GM18508 (cell line): ENCODE data around the gene TUSC1.
"Not testable (repeated sequence)": the region's sequence is repeated elsewhere in the genome, so short reads cannot be mapped to it uniquely, and the experiment has no call there.

Experiments
- ATAC-seq: cut with Tn5 transposase; IDR thresholded peaks from one replicate; pipeline ENCODE4 v1.9.1; 2021; ENCODE audit warnings: moderate number of reproducible peaks; ENCODE audit not compliant: insufficient read depth, unreplicated experiment

Gene TUSC1

DNA sequence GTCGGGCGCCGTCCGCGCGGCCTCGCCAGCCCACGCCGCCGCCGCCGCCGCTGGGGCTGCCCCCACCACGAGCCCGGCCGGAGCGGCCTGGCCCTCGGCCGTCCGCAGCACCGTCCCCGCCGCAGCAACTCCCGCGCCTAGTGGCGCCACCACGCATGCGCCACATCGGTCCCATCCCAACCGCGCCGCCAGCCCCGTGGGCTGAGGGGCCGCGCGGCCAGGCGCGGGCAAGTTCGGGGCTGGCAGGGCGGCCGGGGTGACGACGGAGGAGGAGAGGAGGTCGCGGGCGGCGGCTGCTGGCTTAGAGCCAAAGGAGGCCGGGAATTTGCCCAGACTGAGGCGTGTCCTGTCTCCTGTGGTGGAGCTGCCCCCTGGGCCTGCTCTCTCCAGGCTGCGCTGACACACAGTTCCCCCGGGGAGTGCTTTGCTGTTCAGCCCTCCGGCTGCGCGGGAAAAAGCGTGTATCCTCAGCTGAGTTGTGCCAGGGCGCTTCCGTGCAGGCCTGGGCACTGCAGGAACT lies at the start of gene TUSC1:
TUSC1 (minus strand) TSS at position 298 of the 520 bp plus-strand sequence; CDS start at position 166, 132 bp downstream.
- peak; percentile 39 for ATAC-seq

DNA sequence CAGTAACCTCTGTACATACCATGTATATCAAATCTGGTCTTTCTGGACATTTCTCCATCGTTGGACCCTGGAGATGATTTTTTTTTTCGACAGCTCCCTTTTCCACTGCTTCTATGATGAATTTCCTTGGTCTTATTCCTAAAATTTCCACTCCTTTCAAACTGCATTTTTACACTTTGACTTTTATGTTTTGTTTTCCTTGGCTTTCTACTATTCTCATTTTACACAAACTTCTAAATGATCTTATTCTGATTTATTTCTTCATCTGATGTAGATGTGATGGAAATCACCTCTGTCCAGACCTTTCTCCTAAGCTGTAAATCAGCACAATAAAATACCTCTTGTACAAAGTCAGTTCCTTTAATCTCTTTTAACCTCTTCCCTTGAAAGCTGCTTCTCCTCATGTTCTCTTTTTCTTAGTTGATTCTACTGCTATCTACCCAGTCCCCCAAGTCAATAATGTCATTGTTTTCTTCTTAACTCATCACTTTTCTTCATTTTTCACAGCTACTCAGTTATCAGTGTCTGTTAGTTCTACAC lies 48.7 kb upstream of the TUSC1 start:
- no peak for ATAC-seq

DNA sequence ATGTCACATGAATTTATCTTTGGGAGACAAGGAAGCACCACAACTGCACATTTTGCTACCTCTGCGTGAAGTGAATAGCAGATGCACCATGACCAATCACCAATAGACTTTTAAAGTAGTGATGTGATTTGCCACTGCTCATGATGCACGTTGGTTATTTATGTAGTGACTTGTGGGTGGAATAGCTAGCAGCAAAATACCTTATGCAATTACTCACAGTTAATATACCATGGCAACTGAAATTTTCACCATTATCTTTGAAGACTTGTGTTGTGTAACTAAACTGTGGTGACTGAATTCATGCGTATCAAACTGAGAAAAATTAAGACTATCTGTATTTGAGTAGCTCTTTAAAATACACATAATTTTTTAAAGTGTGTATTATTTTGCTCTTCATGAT lies 46.2 kb upstream of the TUSC1 start:
- no peak for ATAC-seq

DNA sequence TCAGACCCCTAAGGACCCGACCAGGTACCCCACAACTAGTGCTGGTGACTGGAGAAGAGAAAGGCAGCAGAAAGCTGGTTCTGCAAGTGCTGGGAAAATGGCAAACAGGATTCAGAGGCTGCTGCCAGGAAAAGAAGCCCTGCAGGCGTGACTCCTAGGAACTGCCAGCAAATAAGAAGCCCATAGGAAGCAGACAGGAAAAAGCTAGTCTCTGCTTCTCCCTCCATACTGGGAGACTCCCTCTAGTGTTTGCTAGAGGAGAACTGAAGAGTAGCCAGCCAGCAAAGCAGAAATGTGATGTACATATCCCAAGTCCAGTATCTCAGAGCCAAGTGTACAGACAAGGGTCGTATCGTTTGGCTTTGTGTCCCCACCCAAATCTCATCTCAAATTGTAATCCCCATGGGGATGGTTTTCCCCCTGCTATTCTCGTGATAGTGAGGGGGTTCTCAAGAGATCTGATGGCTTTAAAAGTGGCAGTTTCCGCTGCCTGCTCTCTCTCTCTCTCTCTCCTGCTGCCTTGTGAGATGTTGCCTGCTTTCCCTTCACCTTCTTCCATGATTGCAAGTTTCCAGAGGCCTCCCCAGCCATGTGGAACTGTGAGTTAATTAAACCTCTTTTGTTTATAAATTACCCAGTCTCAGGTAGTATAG lies 38.1 kb upstream of the TUSC1 start:
- no peak for ATAC-seq

DNA sequence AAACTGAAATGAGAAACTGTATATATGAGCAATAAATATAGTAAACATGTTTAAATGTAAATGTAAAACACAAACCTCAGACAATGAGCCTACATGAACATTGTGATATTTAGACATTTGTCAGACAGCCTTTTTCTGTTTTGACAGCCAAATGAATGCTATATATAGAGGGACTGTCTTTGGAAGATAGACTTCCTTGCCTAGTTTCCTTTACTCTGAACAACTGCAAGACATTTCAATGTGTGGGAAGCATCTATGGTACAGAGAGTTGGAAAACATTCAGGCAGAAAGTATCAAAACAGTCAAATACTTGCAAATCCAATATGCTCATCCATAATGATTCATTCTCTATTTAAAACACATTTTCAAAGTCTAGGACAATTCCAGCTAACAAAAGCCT lies 31.7 kb upstream of the TUSC1 start:
- ATAC-seq: no peak

DNA sequence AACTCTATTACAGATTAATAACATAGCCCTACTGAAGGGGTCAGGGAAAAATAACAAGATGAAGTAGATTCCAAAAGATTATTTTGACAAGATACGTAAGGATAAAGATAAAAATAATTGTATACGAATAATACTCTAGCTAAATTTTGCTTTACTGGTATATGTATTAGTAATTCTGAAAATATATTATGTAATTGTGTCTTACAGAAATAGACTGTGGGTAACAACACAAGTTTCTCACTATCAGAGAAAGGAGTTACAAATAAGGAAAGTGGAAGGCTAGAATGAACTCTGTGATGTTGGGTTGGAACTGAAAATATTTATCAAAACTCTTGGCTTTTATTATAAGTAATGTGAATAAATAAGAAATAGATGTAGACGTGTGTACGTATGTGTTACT lies 26.6 kb upstream of the TUSC1 start:
- no peak for ATAC-seq

DNA sequence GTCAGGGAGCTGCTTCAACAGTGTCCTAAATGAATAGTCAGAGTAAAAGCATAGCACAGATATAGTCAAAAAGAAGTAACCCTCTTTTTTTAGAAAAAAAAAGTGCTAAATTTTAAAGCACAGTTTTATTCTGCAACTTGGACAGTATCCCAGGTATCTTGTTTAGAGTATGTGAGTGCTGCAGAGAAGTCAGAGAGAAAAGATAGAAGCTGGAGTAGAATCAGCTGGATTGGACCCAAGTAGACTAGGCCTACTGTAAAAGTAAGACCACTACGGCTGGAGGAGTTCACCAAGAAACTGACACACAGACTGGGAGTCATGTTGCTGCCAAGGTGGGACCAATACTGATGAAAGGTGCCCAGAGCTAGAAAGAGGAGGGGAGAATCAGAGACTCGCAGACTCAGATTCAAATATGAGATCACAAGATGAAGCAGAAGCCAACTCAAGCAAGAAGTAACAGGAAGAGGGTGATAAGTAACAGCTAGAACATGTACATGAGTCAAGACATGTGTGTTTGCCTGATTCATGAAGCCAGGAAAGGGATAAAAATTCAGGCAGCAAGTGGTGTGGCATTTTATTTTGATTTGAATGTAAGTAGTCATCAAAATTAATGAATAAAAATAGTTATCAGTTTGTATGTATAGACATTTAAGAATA lies 25.6 kb upstream of the TUSC1 start:
- ATAC-seq: no peak

DNA sequence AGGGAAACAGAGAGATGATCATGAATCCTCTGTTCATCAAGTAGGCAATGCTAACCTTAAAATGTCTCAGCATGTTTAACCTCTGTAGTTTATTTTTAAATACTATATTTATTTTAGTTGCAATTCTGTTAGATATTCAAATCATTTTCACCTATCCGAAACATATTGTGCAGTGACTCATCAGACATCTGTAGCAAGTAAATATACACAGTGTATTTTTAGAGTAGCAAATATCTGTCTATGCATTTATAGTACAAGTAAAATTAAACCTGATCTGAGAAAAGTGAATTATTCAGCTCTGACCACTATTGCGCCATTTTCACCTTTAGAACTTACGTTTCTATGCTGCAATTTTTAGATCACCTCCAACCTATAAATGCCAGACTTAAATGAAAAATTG lies 24.3 kb upstream of the TUSC1 start:
- ATAC-seq: no peak

DNA sequence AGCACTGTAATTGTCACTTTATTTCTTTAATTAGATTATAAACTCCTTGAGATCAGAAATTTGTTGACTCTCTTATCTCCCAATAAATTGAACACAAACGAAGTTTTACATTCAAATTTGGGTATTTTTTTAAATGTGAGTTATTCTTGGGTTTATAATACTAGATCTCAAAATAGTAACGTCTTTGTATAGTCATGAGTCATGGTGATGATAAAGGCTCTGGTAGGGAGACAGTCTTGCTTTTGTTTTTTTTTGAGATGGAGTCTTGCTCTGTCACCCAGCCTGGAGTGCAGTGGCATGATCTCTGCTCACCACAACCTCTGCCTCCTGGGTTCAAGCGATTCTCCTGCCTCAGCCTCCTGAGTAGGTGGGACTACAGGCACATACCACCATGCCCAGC lies 22.7 kb upstream of the TUSC1 start:
- not testable (repeated sequence) for ATAC-seq

DNA sequence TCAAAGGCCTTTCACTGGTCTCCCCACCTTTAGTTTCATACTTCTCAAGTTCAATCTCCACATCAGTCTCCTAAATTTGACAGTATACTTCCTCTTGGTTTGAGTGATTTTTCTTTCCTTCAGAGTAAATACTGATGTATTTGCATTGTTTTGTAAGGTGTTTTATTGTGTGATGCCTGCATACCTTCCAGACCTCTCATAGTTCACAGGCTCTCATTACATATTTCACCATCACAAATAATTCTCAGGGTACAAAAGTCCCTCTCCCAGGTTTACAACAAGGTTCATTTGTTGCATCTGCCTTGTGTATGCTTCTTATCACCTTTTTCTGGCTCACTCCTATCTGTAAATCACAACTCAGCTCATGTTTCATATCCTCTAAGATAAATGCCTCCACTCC lies 22.2 kb upstream of the TUSC1 start:
- ATAC-seq: no peak

DNA sequence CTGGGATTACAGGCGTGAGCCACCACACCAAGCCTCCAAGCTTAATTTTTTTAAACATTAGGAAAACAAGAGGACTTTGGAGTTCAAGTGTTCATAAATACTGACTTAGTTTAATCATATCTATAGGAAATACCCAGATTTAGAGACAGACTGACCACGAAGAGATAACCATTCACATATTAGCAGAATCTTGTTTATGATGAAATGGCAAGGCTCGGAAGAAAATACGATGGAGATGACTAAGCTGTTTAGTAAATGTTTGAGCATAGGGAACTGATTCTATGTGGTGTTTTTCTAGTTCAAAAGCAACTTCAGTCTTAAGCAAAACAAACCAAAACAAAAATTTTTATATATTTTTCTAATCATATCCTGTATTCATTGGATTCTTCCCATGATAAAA lies 13.5 kb upstream of the TUSC1 start:
- ATAC-seq: no peak

DNA sequence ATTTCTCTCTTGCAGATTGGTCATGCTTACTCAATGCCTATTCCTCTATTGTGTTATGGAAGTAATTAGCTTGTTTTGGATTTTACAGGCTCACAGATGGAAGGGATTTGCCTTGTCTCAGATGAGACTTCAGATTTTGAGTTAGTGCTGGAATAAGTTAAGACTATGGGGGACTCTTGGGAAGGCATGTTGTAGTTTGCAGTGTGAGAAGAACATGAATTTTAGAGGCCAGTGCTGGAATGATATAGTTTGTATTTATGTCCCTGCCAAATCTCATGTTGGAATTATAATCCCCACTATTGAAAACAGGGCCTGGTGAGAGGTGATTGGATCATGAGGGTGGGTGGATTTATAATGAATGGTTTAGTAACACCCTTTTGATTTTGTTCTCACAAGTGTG lies 6.1 kb upstream of the TUSC1 start:
- ATAC-seq: no peak

DNA sequence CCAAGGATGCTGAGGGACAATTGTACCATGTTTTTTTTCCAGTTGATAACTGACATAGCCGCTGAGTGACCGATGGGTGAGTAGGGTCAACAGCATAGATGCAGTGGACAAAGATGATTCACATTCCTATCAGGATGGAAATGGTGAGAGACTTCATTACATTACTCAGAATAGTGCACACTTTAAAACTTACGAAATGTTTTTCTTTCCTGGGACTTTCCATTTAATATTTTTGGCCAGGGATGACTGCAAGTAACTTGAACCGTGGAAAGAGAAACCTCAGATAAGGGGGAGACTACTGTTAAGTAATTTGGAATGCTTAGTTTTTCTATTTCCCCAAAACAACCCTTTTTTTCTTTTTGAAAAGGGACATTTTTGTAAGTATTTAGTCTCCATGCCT lies 3.0 kb upstream of the TUSC1 start:
- ATAC-seq: no peak

DNA sequence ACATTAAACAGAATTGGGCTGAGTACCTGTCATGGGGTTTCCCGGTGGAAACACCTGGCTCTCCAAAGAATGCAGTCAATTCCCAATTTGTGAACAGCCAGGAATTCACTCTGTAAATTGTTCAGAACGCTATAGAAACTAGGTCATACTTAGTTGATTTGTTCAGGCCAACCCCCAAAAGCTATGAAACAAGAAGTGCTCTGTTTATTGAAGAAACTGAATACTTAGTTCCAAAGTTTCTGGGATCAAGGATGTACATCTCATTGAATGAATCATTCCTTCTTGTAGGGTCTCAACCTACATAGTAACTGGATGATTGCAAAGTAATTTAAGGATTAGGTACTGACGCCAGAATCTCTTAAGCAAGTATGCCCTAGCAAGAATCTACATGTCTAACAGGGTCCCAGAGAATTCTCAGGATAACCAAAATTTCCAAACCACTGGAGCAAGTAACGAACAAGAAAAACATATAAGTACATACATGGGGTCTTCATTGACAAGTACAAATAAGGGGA lies 659 bp upstream of the TUSC1 start:
- ATAC-seq: no peak

DNA sequence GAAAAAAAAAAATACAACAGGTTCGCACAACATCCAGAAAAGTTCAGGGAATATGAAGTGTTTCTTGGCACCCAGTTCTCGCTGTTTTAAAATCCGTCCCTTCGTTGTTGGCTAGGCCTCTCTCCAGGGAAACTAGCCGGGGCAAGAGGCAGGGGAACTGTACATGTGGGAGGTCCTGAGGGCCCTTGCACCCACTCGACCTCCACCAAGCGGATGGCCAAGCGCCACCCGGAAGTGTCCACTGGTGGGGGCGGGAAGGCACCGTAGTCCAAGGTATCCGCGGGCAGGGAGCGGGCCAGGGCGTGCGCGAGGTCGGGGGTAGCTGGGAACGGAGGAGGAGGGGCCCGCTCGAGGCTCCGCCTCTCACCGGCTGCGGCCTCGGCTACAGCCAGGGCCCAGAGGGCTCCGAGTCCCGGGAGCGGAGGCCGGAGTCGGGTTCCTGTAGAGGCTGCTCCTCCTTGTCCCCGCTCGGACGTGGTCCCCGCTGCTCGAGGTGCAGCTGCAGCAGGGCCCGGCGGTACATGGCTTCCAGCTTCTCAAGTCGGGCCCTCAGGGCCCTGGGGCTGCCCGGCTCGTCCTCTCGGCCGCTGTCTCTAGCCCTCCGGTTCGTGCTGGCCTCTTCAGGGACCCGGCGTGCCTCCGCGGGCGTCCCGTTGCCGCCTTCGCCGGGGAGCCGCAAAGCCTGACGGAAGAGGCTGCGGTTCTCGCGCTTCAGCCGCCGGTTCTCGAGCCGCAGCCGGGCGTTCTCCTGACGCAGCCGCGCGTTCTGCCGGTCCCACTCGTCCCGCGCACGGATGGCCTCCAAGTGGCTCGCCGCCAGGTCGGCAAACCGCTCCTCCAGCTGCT lies 720 bp downstream of the TUSC1 start:
- peak; percentile 50 for ATAC-seq

DNA sequence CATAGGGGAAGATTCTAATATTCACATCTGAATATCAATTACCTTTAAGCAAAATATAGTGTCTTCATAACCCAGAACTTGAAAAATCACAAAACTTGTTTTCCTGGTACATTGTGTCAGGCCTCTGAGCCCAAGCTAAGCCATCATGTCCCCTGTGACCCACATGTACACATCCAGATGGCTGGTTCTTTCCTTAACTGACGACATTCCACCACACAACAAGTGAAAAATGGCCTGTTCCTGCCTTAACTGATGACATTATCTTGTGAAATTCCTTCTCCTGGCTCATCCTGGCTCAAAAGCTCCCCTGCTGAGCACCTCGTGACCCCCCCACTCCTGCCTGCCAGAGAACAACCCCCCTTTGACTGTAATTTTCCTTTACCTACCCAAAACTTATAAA lies 2.4 kb downstream of the TUSC1 start:
- ATAC-seq: not testable (repeated sequence)

DNA sequence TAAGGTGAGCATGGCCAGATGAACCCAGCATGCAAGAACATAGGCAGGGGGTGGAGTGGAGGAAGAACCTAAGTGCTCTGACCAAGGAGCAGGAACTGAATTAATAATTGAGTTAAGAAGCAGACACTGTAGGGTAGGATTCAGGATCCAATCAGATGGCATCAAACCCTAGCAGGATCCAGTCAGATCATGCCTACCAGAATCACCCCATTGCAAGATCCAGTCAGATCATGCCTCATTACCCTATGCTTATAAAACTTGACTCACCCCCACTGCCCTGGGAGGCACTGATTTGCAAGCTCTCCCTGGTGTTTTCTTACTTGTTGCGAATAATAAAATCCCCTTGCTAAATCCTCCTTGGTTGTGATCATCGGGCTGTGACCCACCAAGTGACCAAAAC lies 19.7 kb downstream of the TUSC1 start:
- no peak for ATAC-seq

DNA sequence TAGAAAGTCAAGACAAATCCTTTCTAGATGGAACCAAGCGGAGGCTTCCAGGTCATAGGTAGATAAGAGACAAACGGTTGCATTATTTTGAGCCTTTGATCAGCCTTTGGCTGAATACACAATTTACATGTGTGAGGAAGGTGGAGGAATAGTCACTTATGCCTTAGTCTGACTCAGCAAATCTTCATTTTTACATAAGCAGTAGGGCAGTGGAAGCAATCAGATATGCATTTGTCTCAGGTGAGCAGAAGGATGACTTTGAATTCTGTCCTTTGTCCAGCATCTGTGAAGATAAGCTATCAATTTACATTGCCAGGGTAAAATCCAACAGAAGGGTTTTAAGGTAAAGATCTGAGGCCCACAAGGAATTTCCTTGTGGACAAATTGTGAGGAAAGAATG lies 23.8 kb downstream of the TUSC1 start:
- no peak for ATAC-seq

DNA sequence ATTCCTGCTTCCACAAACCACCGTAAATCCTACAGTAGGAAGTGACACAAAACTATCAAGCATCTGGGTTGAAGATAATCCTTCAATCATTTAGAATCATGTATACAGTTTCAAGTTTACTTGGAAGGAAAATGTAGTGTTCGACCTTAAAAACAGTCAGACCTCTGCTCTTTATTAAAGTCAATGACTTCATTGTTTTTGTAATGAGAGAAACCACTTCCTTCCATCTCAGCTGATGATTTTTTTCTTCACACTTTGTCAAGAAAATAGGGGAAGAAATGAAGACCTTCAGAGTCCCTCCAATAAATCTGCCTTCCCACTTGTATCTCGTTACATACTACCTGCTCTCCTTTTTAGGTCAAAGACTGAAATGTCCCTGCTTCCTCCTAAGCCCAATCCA lies 30.1 kb downstream of the TUSC1 start:
- ATAC-seq: no peak

DNA sequence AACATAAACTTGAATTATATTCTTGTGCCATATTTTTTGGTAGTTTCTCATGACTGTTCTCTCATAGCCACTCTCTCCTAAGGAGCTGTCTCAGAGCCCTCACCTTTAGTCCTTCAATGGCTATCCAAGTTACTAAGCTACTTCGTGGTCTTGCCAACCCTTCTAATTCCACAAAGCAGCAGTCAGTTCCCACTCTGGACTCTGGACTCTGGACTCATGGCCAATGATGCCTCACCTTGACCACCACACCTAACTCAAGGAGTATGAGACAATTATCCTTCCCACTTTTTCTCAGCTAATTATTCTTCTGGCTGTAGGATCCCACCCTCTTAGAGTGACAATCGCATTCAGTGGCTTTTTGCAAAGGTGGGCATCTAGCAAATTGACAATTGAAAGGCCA lies 42.2 kb downstream of the TUSC1 start:
- ATAC-seq: no peak

DNA sequence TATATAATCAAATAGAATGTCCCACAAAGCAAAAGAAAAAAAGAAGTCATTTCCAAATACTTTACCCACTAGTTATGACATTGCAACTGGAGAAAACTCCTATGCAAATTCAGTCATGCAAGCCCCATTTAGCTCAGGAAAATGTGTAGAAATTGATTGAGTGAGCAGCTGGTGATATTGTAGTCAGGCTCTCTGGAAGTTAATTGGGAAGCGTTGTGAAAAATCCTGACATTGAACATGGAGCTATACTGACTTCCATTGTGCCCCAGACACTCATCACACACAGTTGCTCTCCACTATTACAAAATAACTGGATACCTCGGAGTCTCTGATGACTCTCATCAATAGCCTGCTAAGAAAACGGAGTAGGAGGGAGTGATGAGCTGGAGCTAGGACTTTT lies 49.0 kb downstream of the TUSC1 start:
- no peak for ATAC-seq
